IMR-90 (cell line): ENCODE measurements around the gene STIM1. TPM values are rescaled to one million over a fixed set of nuclear protein-coding genes. Genes with fewer than 3 reads are reported as not detected.

Experiments used
- ATAC-seq: fragments of 200-7000 bp; cut with Tn5 transposase; 2 replicates; pipeline ENCODE4 v1.9.1; 2020; ENCODE audit warnings: low read depth, mild to moderate bottlenecking, moderate library complexity
- BruUV-seq: library from RNA; stranded (reverse); fragments of 400-500 nt; replicated peaks from 2 replicates; lab custom pipeline; 2021; lab: Mats Ljungman, UMichigan
- CTCF ChIA-PET: fragments of 300-600 bp; formaldehyde crosslinking; extraction: SDS; loops from one replicate; lab custom pipeline; 2021; ENCODE audit warnings: antibody characterized with exemption; lab: Yijun Ruan, JAX
- POLR2A ChIA-PET: fragments of 300-600 bp; sonication (Branson Sonifier 250); formaldehyde crosslinking; loops from one replicate; lab custom pipeline; 2022; ENCODE audit warnings: antibody characterized with exemption; ENCODE audit not compliant: unreplicated experiment; lab: Charles Lee
- DNase-seq: peaks from one replicate; pipeline ENCODE4 v3.0.0; 2013
- H2AFZ ChIP-seq: replicated peaks from 2 replicates; pipeline ENCODE3; 2013; ENCODE audit warnings: low read length, mild to moderate bottlenecking; ENCODE audit not compliant: poor library complexity
- H2AK5ac ChIP-seq: 2 replicates; pipeline ENCODE4 v1.6.1; 2013; ENCODE audit warnings: low read depth, low read length, inconsistent platforms
- H2AK9ac ChIP-seq: replicated peaks from 2 replicates; pipeline ENCODE3; 2013; ENCODE audit warnings: mild to moderate bottlenecking, low read depth, low read length, moderate library complexity; ENCODE audit not compliant: poor library complexity
- H2BK120ac ChIP-seq: 2 replicates; pipeline ENCODE4 v1.6.1; 2013; ENCODE audit warnings: low read depth, low read length, inconsistent platforms
- H2BK15ac ChIP-seq: 3 replicates; pipeline ENCODE4 v1.6.1; 2013; ENCODE audit warnings: low read depth, low read length, inconsistent platforms
- H2BK20ac ChIP-seq: 2 replicates; pipeline ENCODE4 v1.6.1; 2013; ENCODE audit warnings: low read depth, mild to moderate bottlenecking, inconsistent platforms, low read length, moderate library complexity
- H2BK5ac ChIP-seq: 2 replicates; pipeline ENCODE4 v1.6.1; 2013; ENCODE audit warnings: mild to moderate bottlenecking, low read depth, low read length, inconsistent platforms; ENCODE audit not compliant: poor library complexity, severe bottlenecking
- H3K14ac ChIP-seq: replicated peaks from 2 replicates; pipeline ENCODE4 v1.6.1; 2013; ENCODE audit warnings: low read depth, low read length, inconsistent platforms
- H3K18ac ChIP-seq: 2 replicates; pipeline ENCODE4 v1.6.1; 2013; ENCODE audit warnings: low read depth, low read length, control low read depth
- H3K23ac ChIP-seq: 2 replicates; pipeline ENCODE4 v1.6.1; 2013; ENCODE audit warnings: low read depth, low read length, inconsistent platforms
- H3K27ac ChIP-seq: 2 replicates; pipeline ENCODE4 v1.5.1; 2013; ENCODE audit warnings: mild to moderate bottlenecking, control low read depth, low read length; ENCODE audit not compliant: insufficient read depth
- H3K27me3 ChIP-seq: 2 replicates; pipeline ENCODE4 v1.6.1; 2013; ENCODE audit warnings: low read length; ENCODE audit not compliant: control insufficient read depth, insufficient read depth
- H3K36me3 ChIP-seq: 2 replicates; pipeline ENCODE4 v1.6.1; 2013; ENCODE audit warnings: low read length, mixed read lengths; ENCODE audit not compliant: control insufficient read depth, insufficient read depth
- H3K4ac ChIP-seq: 2 replicates; pipeline ENCODE4 v1.6.1; 2013; ENCODE audit warnings: low read depth, low read length, inconsistent platforms
- H3K4me1 ChIP-seq: 2 replicates; pipeline ENCODE4 v1.6.1; 2013; ENCODE audit warnings: low read length, mixed read lengths; ENCODE audit not compliant: control insufficient read depth, insufficient read depth
- H3K4me2 ChIP-seq: 2 replicates; pipeline ENCODE4 v1.6.1; 2013; ENCODE audit warnings: low read depth, mild to moderate bottlenecking, control low read depth, low read length, moderate library complexity
- H3K4me3 ChIP-seq: 2 replicates; pipeline ENCODE4 v1.5.1; 2013; ENCODE audit warnings: low read depth, mild to moderate bottlenecking, control low read depth, low read length, moderate library complexity; ENCODE audit not compliant: insufficient read depth
- H3K56ac ChIP-seq: 2 replicates; pipeline ENCODE4 v1.6.1; 2013; ENCODE audit warnings: low read length, inconsistent platforms; ENCODE audit not compliant: insufficient read depth; ENCODE audit errors: extremely low read depth
- H3K79me1 ChIP-seq, 2 experiments: 2 replicates each; pipeline ENCODE4 v1.6.1; 2013; ENCODE audit warnings: low read length in 2 of 2, inconsistent platforms in 1 of 2, low read depth in 1 of 2
- H3K9ac ChIP-seq: 2 replicates; pipeline ENCODE4 v1.6.1; 2013; ENCODE audit warnings: low read depth, low read length, control low read depth
- H3K9me1 ChIP-seq: 2 replicates; pipeline ENCODE4 v1.6.1; 2013; ENCODE audit warnings: low read length, inconsistent platforms; ENCODE audit not compliant: insufficient read depth
- H3K9me3 ChIP-seq: 2 replicates; pipeline ENCODE4 v1.6.1; 2013; ENCODE audit warnings: low read length; ENCODE audit not compliant: control insufficient read depth, insufficient read depth
- H4K20me1 ChIP-seq: 2 replicates; pipeline ENCODE4 v1.6.1; 2013; ENCODE audit warnings: low read length, inconsistent platforms; ENCODE audit not compliant: insufficient read depth
- H4K5ac ChIP-seq: 2 replicates; pipeline ENCODE4 v1.6.1; 2013; ENCODE audit warnings: mild to moderate bottlenecking, low read depth, low read length, control low read depth
- H4K8ac ChIP-seq, 2 experiments: 2 replicates each; pipeline ENCODE4 v1.6.1; 2013; ENCODE audit warnings: low read depth in 2 of 2, low read length in 2 of 2, control low read depth in 1 of 2, inconsistent platforms in 1 of 2
- H4K91ac ChIP-seq: 2 replicates; pipeline ENCODE4 v1.6.1; 2013; ENCODE audit warnings: low read depth, low read length, inconsistent platforms; ENCODE audit not compliant: insufficient read depth
- NFE2L2 ChIP-seq: fragments of 150-350 bp; IDR thresholded peaks from 2 replicates; pipeline ENCODE4 v1.6.1; 2016; ENCODE audit warnings: low read depth, mild to moderate bottlenecking, low read length
- WGBS, 2 experiments: methylation state at CpG; one replicate each; pipeline versions ENCODE4 v1.1.5 to v1.1.7; 2013; ENCODE audit warnings: missing lambda C conversion rate in 2 of 2; ENCODE audit not compliant: insufficient read length in 1 of 2; ENCODE audit errors: extremely low coverage in 2 of 2; 5-methylcytosine and 5-hydroxymethylcytosine counted together
- dilution Hi-C: fragments of 300-500 bp; cut with HindIII; formaldehyde crosslinking; loops from one replicate; pipeline ENCODE4 v1.14.3; 2018; ENCODE audit warnings: low sequenced_read_pairs; ENCODE audit not compliant: unreplicated experiment
- in situ Hi-C: fragments of 300-500 bp; cut with MboI; formaldehyde crosslinking; loops from 3 replicates; pipeline ENCODE4 v1.14.3; 2019; ENCODE audit warnings: low sequenced_read_pairs, inconsistent platforms, mixed read lengths
- intact Hi-C: fragments of 100-400 bp; cut with micrococcal nuclease; formaldehyde crosslinking; loops from 2 replicates; pipeline ENCODE4 v1.10.0; 2022
- polyA plus RNA-seq, 3 experiments: library from polyadenylated mRNA; depleted of rRNA; stranded (reverse); fragments of >200 nt; gene quantifications; 2 replicates each; pipeline ENCODE4 v1.2.3, GENCODE V29; 2012; ENCODE audit warnings: low replicate concordance in 1 of 3
- total RNA-seq: library from RNA; depleted of rRNA; stranded (reverse); fragments of >200 nt; gene quantifications from 2 replicates; pipeline ENCODE4 v1.2.3, GENCODE V29; 2012

The STIM1 gene
- total and polyA plus RNA-seq, 2 of the 4 experiments (the other 2 are of a cell fraction): 17.9 to 23.0 TPM

DNA sequence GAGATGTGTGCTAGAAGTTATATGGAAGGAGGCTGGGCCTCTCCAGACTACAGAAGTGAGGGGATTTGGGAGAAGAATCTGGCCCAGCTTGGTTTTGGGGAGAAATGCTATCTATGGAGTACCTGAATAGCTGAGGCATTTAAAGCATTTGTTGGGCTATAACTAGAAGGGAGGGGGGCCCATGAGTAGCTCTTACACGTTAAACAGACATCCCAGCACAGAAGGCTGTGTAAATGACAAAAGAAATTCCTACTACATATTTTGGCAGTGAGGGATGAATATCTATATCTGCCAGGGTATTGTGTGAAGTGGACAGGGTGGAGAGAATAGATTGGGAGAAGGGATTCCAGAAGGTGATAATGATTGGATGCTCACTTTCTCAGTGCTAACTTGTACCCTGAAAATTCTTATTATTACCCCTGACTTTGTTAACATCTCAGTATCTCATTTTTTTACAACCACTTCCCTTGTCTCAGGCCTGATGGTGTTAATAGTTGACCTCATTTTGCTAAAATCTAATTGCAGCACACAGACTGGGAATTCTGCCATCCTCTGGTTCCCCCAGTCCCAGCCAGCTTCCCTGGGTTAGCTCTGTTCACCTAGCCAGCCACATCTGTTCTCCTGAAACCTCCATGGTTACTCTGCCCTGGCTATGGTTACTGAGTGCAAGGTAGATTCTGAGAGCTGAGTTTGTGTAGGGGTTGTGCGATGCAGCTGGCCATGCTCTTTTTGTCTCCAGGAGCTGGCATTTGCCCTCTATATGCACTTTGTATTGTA, 210.3 kb downstream of the STIM1 start:
- Histone ChIP-seq H2AK5ac (no peak overlapping the region), H3K27me3 (no peaks in the 10 kb centered on the region), H3K14ac (no peak overlapping the region), H4K91ac (no peak overlapping the region), H3K4me3 (no peak overlapping the region), H4K20me1 (no peaks in the 10 kb centered on the region), H3K79me1 (no peaks in the 10 kb centered on the region), H3K27ac (no peak overlapping the region), H3K9me3 (no peaks in the 10 kb centered on the region), H2AK9ac (no peak overlapping the region), H3K56ac (no peak overlapping the region), H3K4me1 (no peaks in the 10 kb centered on the region; the same call in 1 of the 2 replicates), H2BK120ac (no peak overlapping the region), H3K4ac (no peak overlapping the region), H4K8ac (no peak overlapping the region), H3K36me3 (peaks cover 3% of the 10 kb centered on the region), H3K4me2 (no peak overlapping the region), H2AFZ (no peak overlapping the region), H3K18ac (no peak overlapping the region), H2BK15ac (no peak overlapping the region), H3K9me1 (no peaks in the 10 kb centered on the region; the same call in 1 of the 2 replicates), H2BK5ac (no peak overlapping the region), H2BK20ac (no peak overlapping the region), H4K5ac (no peak overlapping the region), H3K23ac (no peak overlapping the region), H3K9ac (no peak overlapping the region)
- BruUV-seq: no TSS peak
- CTCF ChIA-PET: interaction anchor here (0.8 to 3.0 kb wide), 3 partner anchors 211 to 224 kb away, joined by 3 to 8 read pairs (median 5); partner anchors contain the start of genes RHOG and STIM1
- no peak for TF ChIP-seq NFE2L2
- intact Hi-C loops (no loop called here), in situ Hi-C loops (no loop called here), dilution Hi-C loops (no loop called here)
- DNase-seq (no peak), ATAC-seq (no peak)
- POLR2A ChIA-PET: no interaction called here
- no CpG with 5 or more reads among the region's 2 CpGs for WGBS, 2 experiments
